H1 (cell line): Measurements from ENCODE around the gene CAMK2D. TPM values are rescaled to one million over a fixed set of nuclear protein-coding genes. Genes with fewer than 3 reads are reported as not detected.
A peak's percentile ranks its signal among the peaks of the same experiment; 100 is the strongest.

Source experiments
- CTCF ChIA-PET: fragments of 300-600 bp; sonication (Branson Sonifier 250); formaldehyde crosslinking; loops from one replicate; lab custom pipeline; 2021; ENCODE audit not compliant: partially characterized antibody; lab: Charles Lee
- POLR2A ChIA-PET: fragments of 300-600 bp; sonication (Branson Sonifier 250); formaldehyde crosslinking; loops from one replicate; lab custom pipeline; 2021; ENCODE audit warnings: inconsistent platforms; ENCODE audit not compliant: partially characterized antibody; lab: Charles Lee
- DNase-seq, 2 experiments: peaks; one replicate each; pipeline versions ENCODE4 v3.0.0 to v3.0.0-alpha.2; 2010 to 2022; ENCODE audit warnings: low spot score in 2 of 2, low read depth in 1 of 2, mixed read lengths in 1 of 2
- FAIRE-seq: peaks from 2 replicates; lab custom pipeline; 2011; peaks lifted over from hg19 to GRCh38; lab: Jason Lieb, UNC
- H2AFZ ChIP-seq: 2 replicates; pipeline ENCODE4 v1.8.1; 2012; ENCODE audit warnings: low read length, inconsistent platforms
- H2AK5ac ChIP-seq: 2 replicates; pipeline ENCODE4 v1.6.1; 2013; ENCODE audit warnings: low read depth, low read length
- H2BK120ac ChIP-seq: replicated peaks from 2 replicates; pipeline ENCODE3; 2013; ENCODE audit warnings: low read depth, low read length, inconsistent platforms
- H2BK12ac ChIP-seq: 2 replicates; pipeline ENCODE4 v1.6.1; 2013; ENCODE audit warnings: low read depth, low read length
- H2BK15ac ChIP-seq: 2 replicates; pipeline ENCODE4 v1.6.1; 2013; ENCODE audit warnings: low read length
- H2BK20ac ChIP-seq: 2 replicates; pipeline ENCODE4 v1.6.1; 2013; ENCODE audit warnings: low read length
- H2BK5ac ChIP-seq: 2 replicates; pipeline ENCODE4 v1.6.1; 2013; ENCODE audit warnings: low read depth, low read length
- H3K14ac ChIP-seq: 2 replicates; pipeline ENCODE4 v1.6.1; 2013; ENCODE audit warnings: inconsistent platforms; ENCODE audit not compliant: insufficient read length
- H3K18ac ChIP-seq: 2 replicates; pipeline ENCODE4 v1.6.1; 2013; ENCODE audit warnings: low read length; ENCODE audit errors: extremely low read depth
- H3K23ac ChIP-seq: 2 replicates; pipeline ENCODE4 v1.6.1; 2013; ENCODE audit warnings: inconsistent platforms; ENCODE audit not compliant: insufficient read length
- H3K23me2 ChIP-seq: 2 replicates; pipeline ENCODE4 v1.6.1; 2013; ENCODE audit warnings: low read depth, low read length
- H3K27ac ChIP-seq: 2 replicates; pipeline ENCODE4 v1.6.1; 2011; ENCODE audit warnings: low read depth, low read length, inconsistent platforms
- H3K27me3 ChIP-seq, 4 experiments: replicated peaks in 1 of 4; 1 replicate in 1 of 4; 2 replicates in 3 of 4; pipeline versions ENCODE4 v1.6.1 to v1.8.1; 2011 to 2013; ENCODE audit warnings: low read length in 3 of 4, mild to moderate bottlenecking in 3 of 4, inconsistent platforms in 2 of 4, mixed read lengths in 2 of 4, moderate library complexity in 1 of 4; ENCODE audit not compliant: control insufficient read depth in 3 of 4, insufficient read depth in 3 of 4; ENCODE audit errors: extremely low read depth in 1 of 4
- H3K36me3 ChIP-seq, 4 experiments: 2 replicates each; pipeline versions ENCODE4 v1.6.1 to v1.8.1; 2011 to 2013; ENCODE audit warnings: mild to moderate bottlenecking in 4 of 4, low read length in 3 of 4, moderate library complexity in 2 of 4, control low read depth in 1 of 4, inconsistent platforms in 1 of 4; ENCODE audit not compliant: insufficient read depth in 4 of 4, control insufficient read depth in 2 of 4
- H3K4ac ChIP-seq: replicated peaks from 2 replicates; pipeline ENCODE3; 2013; ENCODE audit warnings: low read length, low read depth, mixed read lengths, inconsistent platforms; ENCODE audit not compliant: insufficient read length
- H3K4me1 ChIP-seq, 4 experiments: replicated peaks in 1 of 4; 1 replicate in 1 of 4; 2 replicates in 3 of 4; pipeline versions ENCODE4 v1.6.1 to v1.8.1; 2011 to 2013; ENCODE audit warnings: low read length in 3 of 4, inconsistent platforms in 2 of 4, mixed read lengths in 1 of 4; ENCODE audit not compliant: insufficient read depth in 4 of 4, control insufficient read depth in 3 of 4
- H3K4me2 ChIP-seq, 2 experiments: 2 replicates each; pipeline versions ENCODE4 v1.6.1 to v1.8.1; 2011 to 2013; ENCODE audit warnings: low read depth in 2 of 2, low read length in 2 of 2, control low read depth in 1 of 2, inconsistent platforms in 1 of 2, mild to moderate bottlenecking in 1 of 2; ENCODE audit not compliant: insufficient read depth in 1 of 2
- H3K4me3 ChIP-seq, 4 experiments: fragments of 200-600, 300-600 bp in 1 of 4; sonication (generic), shearing (Covaris generic), sonication (Bioruptor Twin) in 1 of 4; 2 replicates each; pipeline versions ENCODE4 v1.5.1 to v1.8.1; 2011 to 2016; ENCODE audit warnings: low read length in 4 of 4, low read depth in 3 of 4, control low read depth in 2 of 4, inconsistent platforms in 2 of 4, mild to moderate bottlenecking in 2 of 4, mixed read lengths in 1 of 4, moderate library complexity in 1 of 4; ENCODE audit not compliant: insufficient read depth in 2 of 4; ENCODE audit errors: extremely low read depth in 1 of 4
- H3K56ac ChIP-seq: replicated peaks from 2 replicates; pipeline ENCODE3; 2013; ENCODE audit warnings: low read depth, mild to moderate bottlenecking, mixed read lengths, low read length, inconsistent platforms; ENCODE audit not compliant: insufficient read length
- H3K79me1 ChIP-seq: 2 replicates; pipeline ENCODE4 v1.6.1; 2013; ENCODE audit warnings: low read depth, low read length, control low read depth
- H3K79me2 ChIP-seq, 2 experiments: 2 replicates each; pipeline versions ENCODE4 v1.6.1 to v1.8.1; 2012 to 2013; ENCODE audit warnings: low read length in 2 of 2, mild to moderate bottlenecking in 2 of 2, inconsistent platforms in 1 of 2; ENCODE audit not compliant: insufficient read depth in 2 of 2, control insufficient read depth in 1 of 2
- H3K9ac ChIP-seq, 4 experiments: replicated peaks in 1 of 4; 1 replicate in 1 of 4; 2 replicates in 3 of 4; pipeline versions ENCODE4 v1.6.1 to v1.8.1; 2011 to 2013; ENCODE audit warnings: low read depth in 3 of 4, low read length in 3 of 4, control low read depth in 2 of 4, mild to moderate bottlenecking in 2 of 4, moderate library complexity in 2 of 4, inconsistent platforms in 1 of 4; ENCODE audit errors: extremely low read depth in 1 of 4
- H3K9me3 ChIP-seq, 2 experiments: 2 replicates each; pipeline versions ENCODE4 v1.6.1 to v1.8.1; 2012 to 2013; ENCODE audit warnings: mild to moderate bottlenecking in 2 of 2, moderate library complexity in 2 of 2, control low read depth in 1 of 2, inconsistent platforms in 1 of 2, low read depth in 1 of 2, low read length in 1 of 2, mixed read lengths in 1 of 2; ENCODE audit not compliant: insufficient read depth in 2 of 2
- H4K20me1 ChIP-seq, 2 experiments: replicated peaks in 1 of 2; 2 replicates each; pipeline versions ENCODE3 to v1.8.1; 2011 to 2013; ENCODE audit warnings: inconsistent platforms in 2 of 2, low read length in 2 of 2, mild to moderate bottlenecking in 1 of 2; ENCODE audit not compliant: insufficient read depth in 2 of 2, control insufficient read depth in 1 of 2
- H4K5ac ChIP-seq: 2 replicates; pipeline ENCODE4 v1.6.1; 2013; ENCODE audit warnings: low read length, low read depth, mixed read lengths, inconsistent platforms; ENCODE audit not compliant: insufficient read length
- H4K8ac ChIP-seq: 2 replicates; pipeline ENCODE4 v1.8.0; 2013; ENCODE audit warnings: mild to moderate bottlenecking, moderate library complexity, low read length, inconsistent platforms; ENCODE audit not compliant: insufficient read depth; ENCODE audit errors: extremely low read depth
- H4K91ac ChIP-seq: replicated peaks from 2 replicates; pipeline ENCODE3; 2013; ENCODE audit warnings: low read length, mixed read lengths, inconsistent platforms; ENCODE audit not compliant: insufficient read length
- CTCF ChIP-seq, 3 experiments: IDR thresholded peaks; 1 replicate in 2 of 3; 2 replicates in 1 of 3; pipeline versions ENCODE4 v1.5.1 to v1.6.1; 2011; ENCODE audit warnings: low read length in 3 of 3, mild to moderate bottlenecking in 3 of 3, inconsistent platforms in 2 of 3, low read depth in 1 of 3, moderate library complexity in 1 of 3; ENCODE audit not compliant: insufficient read depth in 1 of 3; ENCODE audit errors: control extremely low read depth in 1 of 3
- NANOG ChIP-seq: IDR thresholded peaks from 2 replicates; pipeline ENCODE4 v1.6.1; 2011; ENCODE audit warnings: low read length, low read depth, mild to moderate bottlenecking, inconsistent platforms; ENCODE audit not compliant: insufficient read depth, poor library complexity, severe bottlenecking
- RAD21 ChIP-seq, 2 experiments: IDR thresholded peaks in 1 of 2; conservative IDR thresholded peaks in 1 of 2; 2 replicates each; pipeline ENCODE4 v1.6.1; 2011; ENCODE audit warnings: low read depth in 2 of 2, low read length in 2 of 2, improper control_type of control experiment in 1 of 2, inconsistent platforms in 1 of 2, mild to moderate bottlenecking in 1 of 2, moderate library complexity in 1 of 2
- WGBS, 2 experiments: shearing (Covaris generic) in 1 of 2; methylation state at CpG; one replicate each; pipeline versions ENCODE4 v1.1.6 to v1.1.7; 2013 to 2015; ENCODE audit warnings: low lambda C conversion rate in 2 of 2, mixed read lengths in 2 of 2, inconsistent platforms in 1 of 2, low coverage in 1 of 2, missing lambda C conversion rate in 1 of 2; ENCODE audit not compliant: insufficient replicate concordance in 2 of 2, insufficient coverage in 1 of 2, insufficient read length in 1 of 2; ENCODE audit errors: extremely low coverage in 1 of 2, missing lambda C conversion rate in 1 of 2; 5-methylcytosine and 5-hydroxymethylcytosine counted together
- polyA plus RNA-seq, 7 experiments: library from polyadenylated mRNA; depleted of rRNA in 3 of 7; stranded (reverse) in 5 of 7; unstranded in 2 of 7; fragments of >200 nt in 5 of 7; fragments of 200-250 nt in 2 of 7; gene quantifications; 1 replicate in 5 of 7; 2 replicates in 1 of 7; 4 replicates in 1 of 7; pipeline versions ENCODE4 v1.2.1 to v1.2.3, GENCODE V29; 2011 to 2013; ENCODE audit warnings: missing spikeins in 2 of 7, mixed read lengths in 2 of 7
- total RNA-seq: library from RNA; stranded (reverse); fragmentation: NEBNext Ultra II Directional; extraction: Animal tissue kit (Norgen Biotek cat#: 25700); gene quantifications from 2 replicates; pipeline ENCODE4 v1.2.1, GENCODE V29; 2021

CAMK2D gene
- total and polyA plus RNA-seq, 2 of the 8 experiments (the other 6 are each of a cell fraction or from before 2014, with no cell fraction given): 3.2 to 7.0 TPM

GRCh38 chr4:113407409-113407808 is 354.1 kb downstream of the CAMK2D start:
- H3K4me3 ChIP-seq: no peak overlapping the region
- H2AFZ ChIP-seq: no peak overlapping the region
- H3K4me1 ChIP-seq: peaks cover 0 to 4% (median 0%) of the 10 kb centered on the region in 4 experiments; a peak in 1 of 7 replicates
- no peak overlapping the region for H4K91ac ChIP-seq
- H3K27me3 ChIP-seq: peaks cover 0 to 2% (median 0%) of the 10 kb centered on the region in 4 experiments; a peak in 1 of 7 replicates
- POLR2A ChIA-PET: no interaction called here
- no peak overlapping the region for H3K27ac ChIP-seq
- DNase-seq: no peak
- no peaks in the 10 kb centered on the region for H3K36me3 ChIP-seq
- H3K9me3 ChIP-seq: no peaks in the 10 kb centered on the region
- H3K18ac ChIP-seq: no peak overlapping the region
- no peaks in the 10 kb centered on the region for H3K23me2 ChIP-seq
- H4K8ac ChIP-seq: no peak overlapping the region
- no peak overlapping the region for H3K4ac ChIP-seq
- H3K56ac ChIP-seq: no peak overlapping the region
- no peak overlapping the region for H4K5ac ChIP-seq
- no peak overlapping the region for H2AK5ac ChIP-seq
- H3K23ac ChIP-seq: no peak overlapping the region
- no peak overlapping the region for H3K4me2 ChIP-seq
- FAIRE-seq: peak; percentile 68
- H2BK15ac ChIP-seq: no peak overlapping the region
- H3K79me2 ChIP-seq: no peaks in the 10 kb centered on the region
- WGBS, 2 experiments: 53% methylated on average over 2 of the region's 2 CpGs; no CpG with 5 or more reads in 1 of the 2 experiments
- H3K14ac ChIP-seq: no peak overlapping the region
- H4K20me1 ChIP-seq: no peaks in the 10 kb centered on the region
- H2BK20ac ChIP-seq: no peak overlapping the region
- CTCF ChIA-PET: interaction anchor here (3.0 kb wide), 1 partner anchor 11 kb away, joined by 16 read pairs; no protein-coding TSS in a partner anchor
- TF ChIP-seq CTCF (IDR thresholded peaks at IDR 0.05; ENCODE audit: control extremely low read depth in 1 of 3, insufficient read depth in 1 of 3, low read depth in 1 of 3, low read length in 3 of 3): peak; percentile 18 to 39 (median 18); a peak in 3 of 4 replicates
- TF ChIP-seq RAD21 (IDR thresholded peaks at IDR 0.05 in 1 of 2, conservative IDR thresholded peaks at IDR 0.05 in 1 of 2; ENCODE audit: low read depth in 2 of 2, low read length in 2 of 2): peak; percentile 30 to 48
- no peak for TF ChIP-seq NANOG
- H2BK5ac ChIP-seq: no peak overlapping the region
- no peak overlapping the region for H2BK12ac ChIP-seq
- H3K9ac ChIP-seq: no peak overlapping the region
- H3K79me1 ChIP-seq: no peaks in the 10 kb centered on the region
- no peak overlapping the region for H2BK120ac ChIP-seq
